ENCODE results near the gene CFAP91.
A peak's percentile ranks its signal among the peaks of the same experiment; 100 is the strongest.
"Not testable (repeated sequence)": the region's sequence is repeated elsewhere in the genome, so short reads cannot be mapped to it uniquely, and the experiment has no call there.

CFAP91 gene

GRCh38 chr3:119678209-119678608 lies 24.6 kb upstream of the CFAP91 start:
- not testable (repeated sequence) for DNase-seq

- no peak for DNase-seq
Observed at GRCh38 chr3:119679874-119680273, 22.9 kb upstream of the CFAP91 start.

GRCh38 chr3:119681279-119681678 lies 21.5 kb upstream of the CFAP91 start:
- no peak for DNase-seq

GRCh38 chr3:119683421-119683820 lies 19.4 kb upstream of the CFAP91 start:
- DNase-seq = no peak

- no peak for DNase-seq
Observed at GRCh38 chr3:119690043-119690656, 12.7 kb upstream of the CFAP91 start.

GRCh38 chr3:119695480-119695879 lies 7.3 kb upstream of the CFAP91 start:
- DNase-seq = no peak

- no peak for DNase-seq
Observed at GRCh38 chr3:119697394-119697793, 5.4 kb upstream of the CFAP91 start.

- peak in 1 of 2 experiments; percentile 28 for DNase-seq
Observed at GRCh38 chr3:119700269-119700919, 2.4 kb upstream of the CFAP91 start.

- no peak for DNase-seq
Observed at GRCh38 chr3:119700920-119701734, 1.7 kb upstream of the CFAP91 start.

- DNase-seq = no peak
Observed at GRCh38 chr3:119703820-119704531, 1.2 kb downstream of the CFAP91 start.

GRCh38 chr3:119715105-119715504 lies 12.3 kb downstream of the CFAP91 start:
- DNase-seq = no peak

GRCh38 chr3:119716998-119717397 lies 14.2 kb downstream of the CFAP91 start:
- DNase-seq = no peak

- DNase-seq = no peak
Observed at GRCh38 chr3:119717520-119717919, 14.7 kb downstream of the CFAP91 start.

- DNase-seq = no peak
Observed at GRCh38 chr3:119723022-119723421, 20.2 kb downstream of the CFAP91 start.

GRCh38 chr3:119726909-119727308 lies 24.1 kb downstream of the CFAP91 start:
- DNase-seq = no peak

GRCh38 chr3:119729996-119730395 lies 27.2 kb downstream of the CFAP91 start:
- no peak for DNase-seq

GRCh38 chr3:119731560-119732343 lies 28.9 kb downstream of the CFAP91 start:
- no peak for DNase-seq

- DNase-seq = no peak
Observed at GRCh38 chr3:119733812-119734211, 31.0 kb downstream of the CFAP91 start.

- no peak for DNase-seq
Observed at GRCh38 chr3:119738741-119739140, 35.9 kb downstream of the CFAP91 start.

GRCh38 chr3:119741657-119742590 lies 39.1 kb downstream of the CFAP91 start:
- DNase-seq = no peak

GRCh38 chr3:119743921-119744320 lies 41.1 kb downstream of the CFAP91 start:
- DNase-seq = no peak
